Measurements from ENCODE around the gene ZNF362.

Gene ZNF362

DNA sequence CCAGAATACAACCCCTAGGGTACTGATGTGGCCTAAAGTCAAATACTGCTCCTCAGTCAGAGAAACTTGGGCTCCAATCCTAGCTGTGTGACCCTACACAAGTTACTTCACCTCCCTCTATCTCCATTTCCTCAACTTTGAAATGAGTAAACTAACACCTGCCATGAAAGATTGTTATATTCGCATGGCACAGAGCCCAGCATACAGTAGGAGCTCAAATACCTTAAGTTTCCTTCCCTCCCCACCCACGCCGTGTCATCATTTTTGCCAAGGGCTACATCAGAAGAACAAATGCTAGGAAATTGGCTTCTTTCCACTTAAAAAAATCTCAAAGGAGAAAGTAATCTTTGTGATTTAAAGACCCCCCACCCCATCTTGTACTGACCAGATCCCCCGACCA, 22.2 kb upstream of the ZNF362 start:
- H3K14ac ChIP-seq (ENCODE audit: low read length): no peak overlapping the region
- WGBS (ENCODE audit: extremely low coverage, insufficient coverage, insufficient read length): no CpG with 5 or more reads among the region's 4 CpGs
- H2AK5ac ChIP-seq (ENCODE audit: low read length): no peak overlapping the region

DNA sequence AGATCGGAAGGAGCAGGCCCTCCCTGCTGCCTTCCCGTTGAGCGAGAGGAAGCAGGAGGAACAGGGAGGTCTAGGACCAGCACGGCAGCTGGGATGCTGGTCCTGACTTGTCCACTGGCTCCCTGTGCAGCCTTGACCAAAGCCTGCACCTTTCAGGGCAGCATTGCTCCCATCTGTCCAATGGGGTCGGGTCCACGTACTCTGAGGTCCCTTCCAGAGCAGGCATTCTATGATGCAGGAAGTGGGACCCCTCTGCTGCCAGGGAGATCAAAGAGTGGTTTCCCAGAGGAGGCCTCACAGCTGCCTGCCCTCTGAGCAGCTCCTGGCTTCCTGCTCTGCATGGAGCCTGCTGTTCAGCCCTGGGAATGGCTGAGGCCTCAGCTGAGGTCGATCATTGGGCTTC, 21.7 kb upstream of the ZNF362 start:
- Histone ChIP-seq H3K27ac (ENCODE audit: low read depth, low read length) (no peak overlapping the region), H2BK5ac (ENCODE audit: low read depth, low read length, poor library complexity) (peak overlapping the region; percentile 73), H3K36me3 (ENCODE audit: control insufficient read depth in 1 of 2, insufficient read depth in 2 of 2, low read length in 2 of 2) (no peaks in the 10 kb centered on the region), H3K9me3 (ENCODE audit: insufficient read depth, low read depth, low read length) (no peaks in the 10 kb centered on the region), H2AFZ (ENCODE audit: insufficient read depth, low read length, poor library complexity) (no peak overlapping the region), H3K79me1 (ENCODE audit: low read length) (peaks cover 14% of the 10 kb centered on the region), H3K27me3 (ENCODE audit: insufficient read depth, low read length) (no peaks in the 10 kb centered on the region), H3K4me3 (ENCODE audit: low read depth, low read length) (no peak overlapping the region), H3K79me2 (ENCODE audit: control insufficient read depth, insufficient read depth, low read length, poor library complexity) (peaks cover 3% of the 10 kb centered on the region), H3K23ac (ENCODE audit: low read length) (no peak overlapping the region), H2BK12ac (ENCODE audit: low read length) (peak overlapping the region; percentile 89), H3K4ac (ENCODE audit: low read depth, low read length) (no peak overlapping the region), H2BK120ac (ENCODE audit: insufficient read depth, low read length, poor library complexity) (peak overlapping the region; percentile 88), H3K18ac (ENCODE audit: low read length) (peak overlapping the region; percentile 6), H2AK5ac (ENCODE audit: low read length) (peak overlapping the region; percentile 85), H4K8ac (ENCODE audit: low read depth, low read length) (peak overlapping the region; percentile 62), H4K91ac (ENCODE audit: low read depth, low read length) (peak overlapping the region; percentile 72), H3K4me1 (ENCODE audit: control insufficient read depth in 1 of 2, insufficient read depth in 2 of 2, low read length in 2 of 2) (peaks cover 18 to 19% of the 10 kb centered on the region in 2 experiments), H4K12ac (ENCODE audit: low read depth, low read length) (no peak overlapping the region), H3K14ac (ENCODE audit: low read length) (peak overlapping the region; percentile 0), H3K9ac (ENCODE audit: low read length) (no peak overlapping the region), H3K4me2 (ENCODE audit: low read length) (no peak overlapping the region)
- no CpG with 5 or more reads among the region's 7 CpGs for WGBS (ENCODE audit: extremely low coverage, insufficient coverage, insufficient read length)
- DNase-seq: no peak

More for the DNA sequence above, 22.2 kb upstream of the ZNF362 start:
- H4K12ac ChIP-seq (ENCODE audit: low read depth, low read length): no peak overlapping the region
- H4K91ac ChIP-seq (ENCODE audit: low read depth, low read length): no peak overlapping the region
- no peaks in the 10 kb centered on the region for H3K9me3 ChIP-seq (ENCODE audit: insufficient read depth, low read depth, low read length)
- H3K4me1 ChIP-seq (ENCODE audit: control insufficient read depth in 1 of 2, insufficient read depth in 2 of 2, low read length in 2 of 2): peaks cover 18 to 19% of the 10 kb centered on the region in 2 experiments
- H3K36me3 ChIP-seq (ENCODE audit: control insufficient read depth in 1 of 2, insufficient read depth in 2 of 2, low read length in 2 of 2): no peaks in the 10 kb centered on the region
- no peak overlapping the region for H3K9ac ChIP-seq (ENCODE audit: low read length)
- H2BK120ac ChIP-seq (ENCODE audit: insufficient read depth, low read length, poor library complexity): no peak overlapping the region
- H3K23ac ChIP-seq (ENCODE audit: low read length): no peak overlapping the region
- H3K27ac ChIP-seq (ENCODE audit: low read depth, low read length): no peak overlapping the region
- no peaks in the 10 kb centered on the region for H3K27me3 ChIP-seq (ENCODE audit: insufficient read depth, low read length)
- no peak for DNase-seq
- peak overlapping the region; percentile 89 for H2BK12ac ChIP-seq (ENCODE audit: low read length)
- no peak overlapping the region for H3K4ac ChIP-seq (ENCODE audit: low read depth, low read length)
- no peak overlapping the region for H4K8ac ChIP-seq (ENCODE audit: low read depth, low read length)
- peaks cover 3% of the 10 kb centered on the region for H3K79me2 ChIP-seq (ENCODE audit: control insufficient read depth, insufficient read depth, low read length, poor library complexity)
- H3K4me2 ChIP-seq (ENCODE audit: low read length): no peak overlapping the region
- H3K4me3 ChIP-seq (ENCODE audit: low read depth, low read length): no peak overlapping the region
- peaks cover 14% of the 10 kb centered on the region for H3K79me1 ChIP-seq (ENCODE audit: low read length)
- no peak overlapping the region for H2AFZ ChIP-seq (ENCODE audit: insufficient read depth, low read length, poor library complexity)
- no peak overlapping the region for H3K18ac ChIP-seq (ENCODE audit: low read length)
- H2BK5ac ChIP-seq (ENCODE audit: low read depth, low read length, poor library complexity): no peak overlapping the region

DNA sequence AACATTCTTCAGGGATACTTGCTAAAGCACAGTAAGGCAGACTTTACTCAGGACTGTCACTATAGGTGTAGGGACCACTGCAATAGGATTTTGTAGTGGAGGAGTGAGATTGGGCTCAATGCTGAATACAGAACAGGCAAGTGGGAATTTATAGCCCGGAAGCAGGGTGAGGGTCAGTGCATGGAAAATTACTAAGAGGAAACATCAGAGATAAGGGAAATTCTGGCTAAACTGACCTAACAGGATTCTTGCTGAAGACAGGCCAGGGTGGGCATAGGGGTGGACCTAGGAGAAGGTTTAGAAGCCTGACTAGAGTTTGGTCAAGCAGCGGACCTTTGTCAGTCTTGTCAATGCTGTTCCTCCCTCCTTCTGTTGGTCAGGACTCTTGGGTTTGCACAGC, 20.8 kb upstream of the ZNF362 start:
- Histone ChIP-seq H3K79me2 (ENCODE audit: control insufficient read depth, insufficient read depth, low read length, poor library complexity) (peaks cover 3% of the 10 kb centered on the region), H2BK120ac (ENCODE audit: insufficient read depth, low read length, poor library complexity) (peak overlapping the region; percentile 88), H3K4me1 (ENCODE audit: control insufficient read depth in 1 of 2, insufficient read depth in 2 of 2, low read length in 2 of 2) (peaks cover 18 to 19% of the 10 kb centered on the region in 2 experiments), H3K4me2 (ENCODE audit: low read length) (peak overlapping the region; percentile 41), H3K4ac (ENCODE audit: low read depth, low read length) (no peak overlapping the region), H2AK5ac (ENCODE audit: low read length) (no peak overlapping the region), H3K27ac (ENCODE audit: low read depth, low read length) (peak overlapping the region; percentile 49), H4K91ac (ENCODE audit: low read depth, low read length) (peak overlapping the region; percentile 79), H3K9me3 (ENCODE audit: insufficient read depth, low read depth, low read length) (no peaks in the 10 kb centered on the region), H2BK5ac (ENCODE audit: low read depth, low read length, poor library complexity) (peak overlapping the region; percentile 73), H3K23ac (ENCODE audit: low read length) (no peak overlapping the region), H3K9ac (ENCODE audit: low read length) (no peak overlapping the region), H3K36me3 (ENCODE audit: control insufficient read depth in 1 of 2, insufficient read depth in 2 of 2, low read length in 2 of 2) (no peaks in the 10 kb centered on the region), H4K8ac (ENCODE audit: low read depth, low read length) (no peak overlapping the region), H3K27me3 (ENCODE audit: insufficient read depth, low read length) (no peaks in the 10 kb centered on the region), H3K79me1 (ENCODE audit: low read length) (peaks cover 14% of the 10 kb centered on the region), H3K4me3 (ENCODE audit: low read depth, low read length) (no peak overlapping the region), H2BK12ac (ENCODE audit: low read length) (peak overlapping the region; percentile 81), H3K14ac (ENCODE audit: low read length) (no peak overlapping the region), H4K12ac (ENCODE audit: low read depth, low read length) (no peak overlapping the region), H3K18ac (ENCODE audit: low read length) (no peak overlapping the region), H2AFZ (ENCODE audit: insufficient read depth, low read length, poor library complexity) (no peak overlapping the region)
- WGBS (ENCODE audit: extremely low coverage, insufficient coverage, insufficient read length): no CpG with 5 or more reads among the region's 2 CpGs
- DNase-seq: peak; percentile 35 to 75

DNA sequence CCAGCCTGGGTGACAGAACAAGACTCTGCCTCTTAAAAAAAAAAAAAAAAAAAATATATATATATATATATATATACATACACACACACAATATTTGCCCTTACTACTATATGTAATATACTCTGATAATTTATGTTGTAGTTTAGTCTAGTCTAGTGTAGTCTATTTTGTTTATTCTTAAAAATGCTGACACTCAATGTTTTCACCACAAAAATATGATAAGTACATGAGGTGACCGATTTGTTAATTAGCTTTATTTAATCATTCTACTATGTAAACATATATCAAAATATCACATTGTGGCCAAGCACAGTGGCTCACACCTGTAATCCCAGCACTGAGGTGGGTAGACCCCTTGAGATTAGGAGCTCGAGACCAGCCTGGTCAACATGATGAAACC, 19.8 kb upstream of the ZNF362 start:
- Histone ChIP-seq H2BK120ac (ENCODE audit: insufficient read depth, low read length, poor library complexity) (no peak overlapping the region), H4K8ac (ENCODE audit: low read depth, low read length) (no peak overlapping the region), H3K23ac (ENCODE audit: low read length) (no peak overlapping the region), H3K9me3 (ENCODE audit: insufficient read depth, low read depth, low read length) (no peaks in the 10 kb centered on the region), H3K4me3 (ENCODE audit: low read depth, low read length) (no peak overlapping the region), H2AK5ac (ENCODE audit: low read length) (no peak overlapping the region), H3K36me3 (ENCODE audit: control insufficient read depth in 1 of 2, insufficient read depth in 2 of 2, low read length in 2 of 2) (no peaks in the 10 kb centered on the region), H3K79me1 (ENCODE audit: low read length) (peaks cover 14% of the 10 kb centered on the region), H3K79me2 (ENCODE audit: control insufficient read depth, insufficient read depth, low read length, poor library complexity) (peaks cover 3% of the 10 kb centered on the region), H4K91ac (ENCODE audit: low read depth, low read length) (peak overlapping the region; percentile 79), H2BK5ac (ENCODE audit: low read depth, low read length, poor library complexity) (no peak overlapping the region), H3K9ac (ENCODE audit: low read length) (no peak overlapping the region), H2BK12ac (ENCODE audit: low read length) (no peak overlapping the region), H3K4me1 (ENCODE audit: control insufficient read depth in 1 of 2, insufficient read depth in 2 of 2, low read length in 2 of 2) (peaks cover 18 to 19% of the 10 kb centered on the region in 2 experiments), H3K4ac (ENCODE audit: low read depth, low read length) (no peak overlapping the region), H3K4me2 (ENCODE audit: low read length) (no peak overlapping the region), H3K14ac (ENCODE audit: low read length) (no peak overlapping the region), H3K27ac (ENCODE audit: low read depth, low read length) (no peak overlapping the region), H4K12ac (ENCODE audit: low read depth, low read length) (no peak overlapping the region), H2AFZ (ENCODE audit: insufficient read depth, low read length, poor library complexity) (no peak overlapping the region), H3K18ac (ENCODE audit: low read length) (no peak overlapping the region), H3K27me3 (ENCODE audit: insufficient read depth, low read length) (no peaks in the 10 kb centered on the region)
- no peak for DNase-seq
- no CpG with 5 or more reads among the region's 2 CpGs for WGBS (ENCODE audit: extremely low coverage, insufficient coverage, insufficient read length)

All from trophoblast cell (in vitro differentiated cells and primary cell).